BJ (cell line): ENCODE data around the gene APBB1IP. TPM values are rescaled to one million over a fixed set of nuclear protein-coding genes. Genes with fewer than 3 reads are reported as not detected.
"Not testable (repeated sequence)": the region's sequence is repeated elsewhere in the genome, so short reads cannot be mapped to it uniquely, and the experiment has no call there.

Source experiments
- CTCF ChIA-PET: fragments of 350-600 bp; formaldehyde crosslinking; extraction: SDS; loops from one replicate; lab custom pipeline; 2021; ENCODE audit warnings: antibody characterized with exemption, inconsistent platforms; lab: Yijun Ruan, JAX
- POLR2A ChIA-PET: fragments of 300-600 bp; sonication (Branson Sonifier 250); formaldehyde crosslinking; extraction: SDS; loops from one replicate; lab custom pipeline; 2021; ENCODE audit warnings: antibody characterized with exemption; lab: Charles Lee
- DNase-seq: peaks from one replicate; pipeline ENCODE4 v3.0.0-alpha.2; 2011; ENCODE audit warnings: low read depth
- H3K27me3 ChIP-seq: 2 replicates; pipeline ENCODE4 v1.6.0; 2011; ENCODE audit warnings: low read length; ENCODE audit not compliant: control insufficient read depth, insufficient read depth
- H3K36me3 ChIP-seq: 2 replicates; pipeline ENCODE4 v1.5.1; 2011; ENCODE audit warnings: low read length; ENCODE audit not compliant: control insufficient read depth, insufficient read depth
- H3K4me3 ChIP-seq: 2 replicates; pipeline ENCODE4 v1.5.1; 2011; ENCODE audit warnings: low read depth, mild to moderate bottlenecking, control low read depth, low read length
- CTCF ChIP-seq: IDR thresholded peaks from 2 replicates; pipeline ENCODE4 v1.5.1; 2011; ENCODE audit warnings: low read depth, mild to moderate bottlenecking, control low read depth, inconsistent platforms, low read length, moderate library complexity; ENCODE audit not compliant: insufficient read depth
- polyA plus RNA-seq: library from polyadenylated mRNA; depleted of rRNA; stranded (reverse); fragments of >200 nt; gene quantifications from 2 replicates; pipeline ENCODE4 v1.2.3, GENCODE V29; 2011

The APBB1IP gene
- polyA plus RNA-seq, 1 experiment: 4.3 TPM

GRCh38 chr10:26486990-26487850, 49.1 kb downstream of the APBB1IP start:
- CTCF ChIA-PET: interaction anchor here (1.6 kb wide), 1 partner anchor 13 kb away, joined by 6 read pairs; no protein-coding TSS in a partner anchor
- H3K4me3 ChIP-seq: no peak overlapping the region
- TF ChIP-seq CTCF: no peak
- H3K36me3 ChIP-seq: no peaks in the 10 kb centered on the region
- H3K27me3 ChIP-seq: no peaks in the 10 kb centered on the region
- POLR2A ChIA-PET: interaction anchor here (0.9 kb wide), 1 partner anchor 19 kb away, joined by 6 read pairs; no protein-coding TSS in a partner anchor
- peak; percentile 98 for DNase-seq

- no peak for TF ChIP-seq CTCF
- DNase-seq: peak; percentile 24
- H3K4me3 ChIP-seq: no peak overlapping the region
- no peaks in the 10 kb centered on the region for H3K36me3 ChIP-seq
- CTCF ChIA-PET: no interaction called here
- POLR2A ChIA-PET: no interaction called here
- no peaks in the 10 kb centered on the region for H3K27me3 ChIP-seq
Measured at GRCh38 chr10:26488344-26488743, 50.2 kb downstream of the APBB1IP start.

- ChIA-PET POLR2A (no interaction called here), CTCF (no interaction called here)
- Histone ChIP-seq H3K27me3 (no peaks in the 10 kb centered on the region), H3K4me3 (no peak overlapping the region), H3K36me3 (no peaks in the 10 kb centered on the region)
- no peak for DNase-seq
- TF ChIP-seq CTCF: no peak
Measured at GRCh38 chr10:26489081-26489480, 50.9 kb downstream of the APBB1IP start.

GRCh38 chr10:26490367-26490766, 52.2 kb downstream of the APBB1IP start:
- POLR2A ChIA-PET, CTCF ChIA-PET, H3K27me3 ChIP-seq, H3K4me3 ChIP-seq, DNase-seq, H3K36me3 ChIP-seq: not testable (repeated sequence)

GRCh38 chr10:26491276-26491675, 53.1 kb downstream of the APBB1IP start:
- Histone ChIP-seq H3K36me3 (no peaks in the 10 kb centered on the region), H3K27me3 (no peaks in the 10 kb centered on the region), H3K4me3 (no peak overlapping the region)
- TF ChIP-seq CTCF: no peak
- CTCF ChIA-PET: no interaction called here
- POLR2A ChIA-PET: no interaction called here
- DNase-seq: no peak
